CD4-positive, alpha-beta T cell treated with Interleukin-15 for 4 hours (primary cell): ENCODE measurements around the gene NCK2.

Experiments
- DNase-seq: peaks from one replicate; pipeline ENCODE4 v3.0.0-alpha.2; 2020; ENCODE audit warnings: low spot score

Gene NCK2

DNA sequence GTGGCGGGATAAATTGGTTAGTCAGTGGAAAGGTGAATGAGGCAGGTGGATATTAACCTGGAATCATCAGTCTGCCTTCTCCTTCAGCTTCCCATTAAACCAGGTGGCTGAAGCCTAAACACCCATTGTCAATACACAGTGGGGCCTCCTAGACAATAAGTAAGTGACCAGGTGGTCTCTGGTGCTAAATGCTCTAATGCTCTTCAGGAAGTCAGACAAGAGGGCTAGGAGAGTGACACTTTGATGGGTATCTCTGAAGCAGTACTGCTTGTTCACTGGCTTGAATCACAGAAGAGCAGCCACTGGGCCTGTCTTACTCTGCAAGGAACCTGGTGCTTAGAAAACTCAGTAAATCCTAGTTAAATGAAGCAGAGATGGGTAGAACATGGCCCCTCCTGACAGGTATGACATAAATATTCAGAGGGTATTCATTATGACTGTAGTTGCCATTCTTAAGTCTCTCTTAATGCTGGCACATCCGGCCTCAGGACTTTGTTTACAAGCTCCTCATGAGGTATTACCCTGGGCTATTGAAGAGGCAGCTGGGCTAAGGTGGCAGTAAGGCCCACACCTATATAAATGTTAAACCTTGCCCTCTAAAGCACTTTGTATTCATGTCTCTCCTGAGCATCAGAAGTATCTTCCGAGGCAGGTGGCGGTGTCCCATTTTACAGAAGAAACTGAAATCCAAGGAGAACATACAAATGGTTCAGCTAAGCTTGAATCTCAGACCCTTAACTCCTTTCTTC is 104.9 kb downstream of the NCK2 start:
- no peak for DNase-seq

GRCh38 chr2:105852066-105852465 is 107.4 kb downstream of the NCK2 start:
- no peak for DNase-seq

DNA sequence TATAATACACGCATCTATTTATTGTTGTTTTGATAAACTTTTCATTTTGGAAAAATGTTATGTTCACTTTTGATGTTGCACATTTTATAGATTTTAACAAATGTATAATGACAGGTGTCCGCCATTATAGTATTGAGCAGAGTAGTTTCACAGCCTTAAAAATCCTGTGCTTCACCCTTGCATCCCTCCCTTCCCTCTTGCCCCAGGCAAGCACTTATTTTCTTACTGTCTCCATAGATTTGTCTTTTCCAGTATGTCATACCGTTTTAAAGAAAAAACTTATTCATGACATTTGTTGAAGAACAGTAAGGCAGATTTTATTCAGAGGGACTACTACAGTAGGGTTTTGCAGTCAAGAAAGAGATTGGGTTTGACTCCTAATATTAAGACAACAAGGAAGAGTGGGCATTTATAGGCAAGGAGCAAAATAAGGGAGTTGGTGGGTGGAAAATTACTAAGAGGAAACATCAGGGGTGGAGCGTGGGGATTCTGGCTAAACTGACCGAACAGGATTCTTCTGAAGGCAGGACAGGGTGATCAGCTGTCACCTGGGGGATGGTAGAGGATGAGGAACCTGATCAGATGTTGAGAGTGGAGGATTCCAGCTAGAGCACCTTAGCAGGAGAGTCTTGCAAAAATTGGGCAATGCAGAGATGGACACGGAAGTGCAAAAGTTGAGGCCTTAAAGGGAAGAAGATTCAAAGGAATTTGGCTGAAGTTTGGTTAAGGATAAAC is 108.8 kb downstream of the NCK2 start:
- no peak for DNase-seq

GRCh38 chr2:105854972-105855371 is 110.3 kb downstream of the NCK2 start:
- no peak for DNase-seq

DNA sequence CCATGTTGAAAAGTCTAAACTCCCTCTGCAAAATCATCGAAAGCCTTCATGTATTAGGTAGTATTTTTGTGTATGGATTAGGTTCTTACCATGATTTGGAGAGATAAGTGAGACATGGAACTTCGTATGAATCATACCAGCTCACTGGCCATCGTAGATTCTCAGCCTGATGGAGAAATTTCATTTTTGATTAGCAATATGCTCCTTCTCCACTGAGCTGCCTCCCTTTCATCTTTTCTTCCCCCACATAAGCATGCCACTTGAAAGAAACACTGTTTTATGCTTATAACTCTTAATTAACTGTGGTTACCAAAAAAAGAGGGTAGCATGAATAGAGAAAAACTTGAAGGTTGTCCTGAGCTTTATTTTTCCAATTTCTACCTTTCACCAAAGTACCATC is 111.9 kb downstream of the NCK2 start:
- peak; percentile 31 for DNase-seq

GRCh38 chr2:105857076-105857740 is 112.5 kb downstream of the NCK2 start:
- DNase-seq: peak; percentile 57

- peak; percentile 54 for DNase-seq
Measured at GRCh38 chr2:105858868-105859693, 114.4 kb downstream of the NCK2 start.

- no peak for DNase-seq
Measured at GRCh38 chr2:105859694-105859951, 114.9 kb downstream of the NCK2 start.

- DNase-seq: no peak
Measured at GRCh38 chr2:105860567-105860966, 115.9 kb downstream of the NCK2 start.

DNA sequence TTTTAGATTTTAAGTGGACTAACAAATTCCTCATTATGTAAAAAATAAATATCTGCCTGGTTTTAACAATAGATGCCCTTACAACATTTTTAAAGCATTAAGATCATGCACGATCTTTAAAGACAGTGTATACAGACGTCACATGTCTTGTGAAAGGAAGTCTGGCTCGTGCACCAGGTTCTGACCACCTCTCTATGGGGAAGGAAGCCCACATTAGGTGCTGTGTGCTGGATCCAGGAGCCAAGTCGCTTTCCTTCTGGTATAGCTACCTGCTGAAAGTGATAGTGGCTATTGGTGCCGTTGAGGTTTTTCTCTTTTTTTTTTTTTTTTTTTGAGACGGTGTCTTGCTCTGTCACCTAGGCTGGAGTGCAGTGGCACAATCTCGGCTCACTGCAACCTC is 116.5 kb downstream of the NCK2 start:
- DNase-seq: peak; percentile 24

GRCh38 chr2:105862843-105863242 is 118.1 kb downstream of the NCK2 start:
- DNase-seq: no peak

- DNase-seq: no peak
Measured at GRCh38 chr2:105864262-105864661, 119.5 kb downstream of the NCK2 start.

- DNase-seq: peak; percentile 36
Measured at GRCh38 chr2:105865222-105865913, 120.7 kb downstream of the NCK2 start.

GRCh38 chr2:105866216-105867185 is 121.8 kb downstream of the NCK2 start:
- DNase-seq: no peak

GRCh38 chr2:105867587-105867986 is 122.9 kb downstream of the NCK2 start:
- DNase-seq: no peak

DNA sequence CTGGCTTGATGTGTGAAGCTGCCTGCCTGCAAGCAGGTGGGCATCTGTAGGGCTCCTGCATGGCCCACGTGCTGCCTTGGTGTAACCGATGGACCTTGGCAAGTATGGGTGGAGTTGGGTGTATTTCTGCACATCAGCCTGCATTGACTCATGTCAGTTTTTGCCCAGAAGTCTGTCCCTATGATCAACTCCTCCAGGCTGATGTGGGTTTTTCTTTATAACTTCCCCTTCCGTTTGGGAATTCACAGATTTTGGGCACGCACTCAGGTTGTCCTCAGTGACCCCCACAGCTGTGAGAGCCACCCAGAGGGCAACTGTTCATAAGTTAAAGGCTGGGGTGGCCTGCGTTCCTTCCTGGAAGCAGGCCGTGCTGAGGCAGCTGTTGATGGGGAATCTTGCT is 123.3 kb downstream of the NCK2 start:
- DNase-seq: no peak

DNA sequence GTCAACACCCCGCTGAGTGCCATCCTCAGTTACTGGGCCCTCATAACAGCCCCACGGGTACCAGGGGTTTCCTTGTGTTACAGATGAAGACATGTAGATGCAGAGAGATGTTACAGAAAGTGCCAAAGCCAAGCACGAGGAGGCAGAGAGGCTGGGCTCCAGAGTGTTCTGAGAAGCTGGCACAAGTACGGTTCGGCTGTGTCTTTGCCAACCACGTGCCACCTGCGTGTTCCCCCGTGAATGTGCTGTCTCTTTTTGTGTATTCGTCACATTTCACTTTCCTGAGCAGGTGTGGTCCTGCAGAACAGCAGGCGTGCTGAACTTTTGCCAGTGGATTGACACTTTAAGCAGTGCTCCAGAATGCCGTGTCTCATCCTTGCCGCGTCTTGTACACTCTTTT is 124.6 kb downstream of the NCK2 start:
- DNase-seq: no peak

DNA sequence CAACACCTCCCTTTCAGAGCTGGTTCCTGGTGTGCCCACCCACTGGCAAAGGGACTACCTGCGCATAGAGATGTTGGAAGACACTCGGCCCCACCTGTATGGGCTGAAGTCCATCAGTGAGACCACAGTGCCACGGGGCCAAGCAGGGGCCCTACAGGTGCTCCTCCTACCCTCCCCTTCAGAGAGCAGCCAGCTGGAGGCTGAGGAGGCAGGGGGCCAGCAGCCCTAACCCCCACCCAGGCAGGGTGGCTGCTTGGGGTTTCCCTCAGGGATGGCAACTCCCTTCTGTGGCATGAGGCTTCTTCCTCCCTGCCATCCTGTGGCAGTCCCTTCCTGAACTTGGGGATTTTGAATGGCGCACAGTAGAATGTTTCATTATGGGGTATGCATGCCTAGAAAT is 125.3 kb downstream of the NCK2 start:
- no peak for DNase-seq

DNA sequence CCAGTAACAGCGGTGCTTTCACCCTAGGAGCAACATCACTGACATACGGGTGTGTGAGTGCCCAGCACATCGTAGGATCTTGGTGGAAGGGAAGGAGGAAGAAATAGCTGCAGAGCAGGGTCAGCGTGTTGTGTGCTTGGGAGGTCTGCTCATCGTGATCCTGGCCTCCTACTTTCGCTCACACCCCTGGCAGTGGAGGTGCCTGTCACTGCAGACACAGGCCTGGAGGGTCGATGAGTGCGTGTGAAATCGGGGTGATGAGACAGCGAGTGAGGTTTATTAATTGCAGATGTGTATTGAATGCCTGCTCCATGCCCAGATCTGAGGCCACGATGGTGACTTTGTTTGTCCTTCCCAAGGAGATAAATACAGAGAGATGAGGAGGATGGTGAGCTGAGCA is 126.1 kb downstream of the NCK2 start:
- DNase-seq: no peak

- DNase-seq: peak; percentile 17
Measured at GRCh38 chr2:105872142-105872728, 127.5 kb downstream of the NCK2 start.
